HepG2 (cell line): Measurements from ENCODE around the gene SAP30. TPM values are rescaled to one million over a fixed set of nuclear protein-coding genes. Genes with fewer than 3 reads are reported as not detected.

Source experiments
- ATAC-seq: fragments of 200-7000 bp; cut with Tn5 transposase; 3 replicates; pipeline ENCODE4 v1.9.1; 2020; ENCODE audit warnings: mild to moderate bottlenecking, moderate library complexity
- BruUV-seq: library from RNA; stranded (reverse); fragments of 400-500 nt; replicated peaks from 2 replicates; lab custom pipeline; 2021; lab: Mats Ljungman, UMichigan
- CTCF ChIA-PET: fragments of 300-600 bp; formaldehyde crosslinking; extraction: SDS; loops from one replicate; lab custom pipeline; 2021; ENCODE audit warnings: low total read pairs, inconsistent platforms, low intra/inter-chr PET ratio; lab: Yijun Ruan, JAX
- POLR2A ChIA-PET: fragments of 350-600 bp; sonication (Branson Sonifier 250); formaldehyde crosslinking; loops from one replicate; lab custom pipeline; 2020; ENCODE audit warnings: antibody characterized with exemption, inconsistent platforms; lab: Yijun Ruan, JAX
- DNase-seq: peaks from one replicate; pipeline ENCODE4 v3.0.0-alpha.2; 2015; ENCODE audit warnings: low spot score
- FAIRE-seq: peaks from 3 replicates; lab custom pipeline; 2011; peaks lifted over from hg19 to GRCh38; lab: Jason Lieb, UNC
- H2AFZ ChIP-seq: one replicate; pipeline ENCODE4 v1.6.1; 2011; ENCODE audit warnings: low read length, inconsistent platforms
- H3K27ac ChIP-seq: fragments of 300-600 bp; 3 replicates; pipeline ENCODE4 v1.8.0; 2011; ENCODE audit warnings: mixed run types, mild to moderate bottlenecking, mixed read lengths, low read length, inconsistent platforms; ENCODE audit not compliant: insufficient read depth; ENCODE audit errors: extremely low read length
- H3K27me3 ChIP-seq, 2 experiments: fragments of 200-600 bp in 1 of 2; 2 replicates in 1 of 2; 3 replicates in 1 of 2; pipeline versions ENCODE4 v1.6.0 to v1.8.0; 2011; ENCODE audit warnings: low read length in 2 of 2, mild to moderate bottlenecking in 2 of 2, moderate library complexity in 2 of 2, inconsistent platforms in 1 of 2; ENCODE audit not compliant: insufficient read depth in 2 of 2, control insufficient read depth in 1 of 2
- H3K36me3 ChIP-seq, 2 experiments: fragments of 200-600 bp in 1 of 2; replicated peaks in 1 of 2; 2 replicates in 1 of 2; 3 replicates in 1 of 2; pipeline versions ENCODE4 v1.5.1 to v1.8.0; 2011; ENCODE audit warnings: low read length in 2 of 2, inconsistent platforms in 1 of 2; ENCODE audit not compliant: insufficient read depth in 2 of 2, control insufficient read depth in 1 of 2
- H3K4me1 ChIP-seq: 2 replicates; pipeline ENCODE4 v1.5.1; 2012; ENCODE audit warnings: low read length, inconsistent platforms; ENCODE audit not compliant: insufficient read depth
- H3K4me2 ChIP-seq: 2 replicates; pipeline ENCODE4 v1.6.0; 2011; ENCODE audit warnings: low read depth, low read length, inconsistent platforms
- H3K4me3 ChIP-seq, 3 experiments: fragments of 200-600 bp in 1 of 3; sonication (generic), shearing (Covaris generic) in 1 of 3; replicated peaks in 1 of 3; 2 replicates each; pipeline ENCODE4 v1.5.1; 2011 to 2016; ENCODE audit warnings: low read length in 3 of 3, inconsistent platforms in 2 of 3, low read depth in 2 of 3, mild to moderate bottlenecking in 2 of 3, control low read depth in 1 of 3, mixed read lengths in 1 of 3; ENCODE audit not compliant: insufficient read depth in 1 of 3
- H3K79me2 ChIP-seq: one replicate; pipeline ENCODE4 v1.6.1; 2011; ENCODE audit warnings: low read length, inconsistent platforms; ENCODE audit not compliant: insufficient read depth
- H3K9ac ChIP-seq: 2 replicates; pipeline ENCODE4 v1.6.0; 2011; ENCODE audit warnings: mild to moderate bottlenecking, low read depth, low read length, inconsistent platforms; ENCODE audit not compliant: insufficient read depth
- H3K9me3 ChIP-seq: 2 replicates; pipeline ENCODE4 v1.5.1; 2012; ENCODE audit warnings: mild to moderate bottlenecking, low read length
- H4K20me1 ChIP-seq: 2 replicates; pipeline ENCODE4 v1.6.0; 2011; ENCODE audit warnings: inconsistent platforms, mild to moderate bottlenecking, low read length, moderate library complexity; ENCODE audit not compliant: insufficient read depth
- EZH2 ChIP-seq: conservative IDR thresholded peaks from 2 replicates; pipeline ENCODE4 v1.6.1; 2012; ENCODE audit warnings: mild to moderate bottlenecking, low read depth, low read length, moderate library complexity
- FOXK2 ChIP-seq: fragments of 450-650 bp; IDR thresholded peaks from 2 replicates; pipeline ENCODE4 v1.6.1; 2016
- KAT8 ChIP-seq: IDR thresholded peaks from 2 replicates; pipeline ENCODE4 v1.6.1; 2016; ENCODE audit warnings: missing genetic modification reagents, missing compliant biosample characterization
- MTF2 ChIP-seq: sonication (generic); formaldehyde crosslinking; IDR thresholded peaks from 2 replicates; pipeline ENCODE4 v1.5.0; 2020; ENCODE audit warnings: missing genetic modification reagents, borderline replicate concordance
- NCOA5 ChIP-seq: sonication (generic); formaldehyde crosslinking; IDR thresholded peaks from 2 replicates; pipeline ENCODE4 v1.4.0; 2020; ENCODE audit warnings: missing genetic modification reagents
- PPARG ChIP-seq: conservative IDR thresholded peaks from 2 replicates; pipeline ENCODE4 v1.6.1; 2016; ENCODE audit warnings: missing biosample characterization, missing genetic modification reagents
- TBP ChIP-seq: sonication (generic); formaldehyde crosslinking; IDR thresholded peaks from 2 replicates; pipeline ENCODE4 v1.5.0; 2020; ENCODE audit warnings: missing genetic modification reagents
- ZBTB3 ChIP-seq: sonication (generic); formaldehyde crosslinking; IDR thresholded peaks from 2 replicates; pipeline ENCODE4 v1.4.0; 2020; ENCODE audit warnings: low read depth, mild to moderate bottlenecking, moderate library complexity, missing genetic modification reagents, borderline replicate concordance
- ZFP90 ChIP-seq: sonication (generic); formaldehyde crosslinking; IDR thresholded peaks from 2 replicates; pipeline ENCODE4 v1.8.0; 2022; ENCODE audit warnings: missing genetic modification reagents, mild to moderate bottlenecking, inconsistent platforms, borderline replicate concordance
- ZKSCAN8 ChIP-seq: IDR thresholded peaks from 2 replicates; pipeline ENCODE4 v1.6.1; 2016; ENCODE audit warnings: borderline replicate concordance, missing genetic modification reagents, missing compliant biosample characterization
- ZMYM3 ChIP-seq: sonication (generic); formaldehyde crosslinking; IDR thresholded peaks from 2 replicates; pipeline ENCODE4 v1.5.1; 2020; ENCODE audit warnings: mild to moderate bottlenecking, missing genetic modification reagents
- ZNF124 ChIP-seq: sonication (generic); formaldehyde crosslinking; IDR thresholded peaks from 2 replicates; pipeline ENCODE4 v1.4.0; 2020; ENCODE audit warnings: missing genetic modification reagents
- ZNF567 ChIP-seq: sonication (generic); formaldehyde crosslinking; IDR thresholded peaks from 2 replicates; pipeline ENCODE4 v1.8.1; 2023; ENCODE audit warnings: mild to moderate bottlenecking, missing genetic modification reagents, borderline replicate concordance
- ZNF607 ChIP-seq: sonication (generic); formaldehyde crosslinking; IDR thresholded peaks from 2 replicates; pipeline ENCODE4 v1.5.1; 2020; ENCODE audit warnings: missing genetic modification reagents, mild to moderate bottlenecking, borderline replicate concordance
- ZNF678 ChIP-seq: sonication (generic); formaldehyde crosslinking; IDR thresholded peaks from 2 replicates; pipeline ENCODE4 v1.4.0; 2020; ENCODE audit warnings: mild to moderate bottlenecking, missing genetic modification reagents
- WGBS: methylation state at CpG from one replicate; pipeline ENCODE4 v1.1.6; 2017; ENCODE audit warnings: low lambda C conversion rate; 5-methylcytosine and 5-hydroxymethylcytosine counted together
- in situ Hi-C: cut with HindIII; loops from 2 replicates; pipeline ENCODE4 v1.10.0; 2017; ENCODE audit warnings: low pct_unique_long_range_greater_than_20kb; ENCODE audit not compliant: extremely low pct_ligation_motif_present
- intact Hi-C: fragments of 100-400 bp; cut with micrococcal nuclease; formaldehyde crosslinking; loops from one replicate; pipeline ENCODE4 v1.10.0; 2022; ENCODE audit not compliant: unreplicated experiment
- polyA plus RNA-seq, 8 experiments: library from polyadenylated mRNA; depleted of rRNA in 3 of 8; stranded (reverse) in 7 of 8; unstranded in 1 of 8; fragments of >200 nt; fragmentation: Illumina TruSeq in 4 of 8; extraction: Trizol in 4 of 8; gene quantifications; 2 replicates each; pipeline versions ENCODE4 v1.2.1 to v1.2.3, GENCODE V29; 2011 to 2016; ENCODE audit warnings: low read depth in 4 of 8, missing spikeins in 1 of 8, mixed read lengths in 1 of 8; ENCODE audit not compliant: insufficient read depth in 1 of 8
- total RNA-seq, 5 experiments: library from RNA; depleted of rRNA; stranded (reverse); fragments of >200 nt; fragmentation: Illumina TruSeq; extraction: Trizol; gene quantifications; 2 replicates each; pipeline ENCODE4 v1.2.3, GENCODE V29; 2016; ENCODE audit warnings: low read depth in 1 of 5
- TF ChIP-seq, protein P1 (sequence below): sonication (generic); formaldehyde crosslinking; IDR thresholded peaks from 2 replicates; pipeline ENCODE4 v1.5.1; 2020; ENCODE audit warnings: missing genetic modification reagents, mild to moderate bottlenecking, borderline replicate concordance
- TF ChIP-seq, protein P2 (sequence below): sonication (generic); formaldehyde crosslinking; conservative IDR thresholded peaks from 2 replicates; pipeline ENCODE4 v1.8.1; 2023; ENCODE audit warnings: missing genetic modification reagents

The SAP30 gene
- total and polyA plus RNA-seq, 2 of the 13 experiments (the other 11 are each of a cell fraction or from before 2014, with no cell fraction given): 14.2 to 25.1 TPM

GRCh38 chr4:173397604-173398003 lies 26.9 kb downstream of the SAP30 start:
- TF ChIP-seq, protein P1, sequence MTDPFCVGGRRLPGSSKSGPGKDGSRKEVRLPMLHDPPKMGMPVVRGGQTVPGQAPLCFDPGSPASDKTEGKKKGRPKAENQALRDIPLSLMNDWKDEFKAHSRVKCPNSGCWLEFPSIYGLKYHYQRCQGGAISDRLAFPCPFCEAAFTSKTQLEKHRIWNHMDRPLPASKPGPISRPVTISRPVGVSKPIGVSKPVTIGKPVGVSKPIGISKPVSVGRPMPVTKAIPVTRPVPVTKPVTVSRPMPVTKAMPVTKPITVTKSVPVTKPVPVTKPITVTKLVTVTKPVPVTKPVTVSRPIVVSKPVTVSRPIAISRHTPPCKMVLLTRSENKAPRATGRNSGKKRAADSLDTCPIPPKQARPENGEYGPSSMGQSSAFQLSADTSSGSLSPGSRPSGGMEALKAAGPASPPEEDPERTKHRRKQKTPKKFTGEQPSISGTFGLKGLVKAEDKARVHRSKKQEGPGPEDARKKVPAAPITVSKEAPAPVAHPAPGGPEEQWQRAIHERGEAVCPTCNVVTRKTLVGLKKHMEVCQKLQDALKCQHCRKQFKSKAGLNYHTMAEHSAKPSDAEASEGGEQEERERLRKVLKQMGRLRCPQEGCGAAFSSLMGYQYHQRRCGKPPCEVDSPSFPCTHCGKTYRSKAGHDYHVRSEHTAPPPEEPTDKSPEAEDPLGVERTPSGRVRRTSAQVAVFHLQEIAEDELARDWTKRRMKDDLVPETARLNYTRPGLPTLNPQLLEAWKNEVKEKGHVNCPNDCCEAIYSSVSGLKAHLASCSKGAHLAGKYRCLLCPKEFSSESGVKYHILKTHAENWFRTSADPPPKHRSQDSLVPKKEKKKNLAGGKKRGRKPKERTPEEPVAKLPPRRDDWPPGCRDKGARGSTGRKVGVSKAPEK (CRISPR knock-in tag): no peak
- TF ChIP-seq PPARG: no peak
- TF ChIP-seq ZKSCAN8 (CRISPR knock-in tag): no peak
- TF ChIP-seq ZNF567 (CRISPR knock-in tag): no peak
- TF ChIP-seq ZNF607: no peak
- TF ChIP-seq, protein P2, sequence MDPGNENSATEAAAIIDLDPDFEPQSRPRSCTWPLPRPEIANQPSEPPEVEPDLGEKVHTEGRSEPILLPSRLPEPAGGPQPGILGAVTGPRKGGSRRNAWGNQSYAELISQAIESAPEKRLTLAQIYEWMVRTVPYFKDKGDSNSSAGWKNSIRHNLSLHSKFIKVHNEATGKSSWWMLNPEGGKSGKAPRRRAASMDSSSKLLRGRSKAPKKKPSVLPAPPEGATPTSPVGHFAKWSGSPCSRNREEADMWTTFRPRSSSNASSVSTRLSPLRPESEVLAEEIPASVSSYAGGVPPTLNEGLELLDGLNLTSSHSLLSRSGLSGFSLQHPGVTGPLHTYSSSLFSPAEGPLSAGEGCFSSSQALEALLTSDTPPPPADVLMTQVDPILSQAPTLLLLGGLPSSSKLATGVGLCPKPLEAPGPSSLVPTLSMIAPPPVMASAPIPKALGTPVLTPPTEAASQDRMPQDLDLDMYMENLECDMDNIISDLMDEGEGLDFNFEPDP (CRISPR knock-in tag): no peak
- TF ChIP-seq ZFP90 (CRISPR knock-in tag): no peak
- TF ChIP-seq NCOA5: no peak
- no peak for TF ChIP-seq EZH2
- TF ChIP-seq TBP: no peak
- TF ChIP-seq FOXK2: no peak
- no peak for TF ChIP-seq ZNF124 (CRISPR knock-in tag)
- no peak for TF ChIP-seq ZNF678 (CRISPR knock-in tag)
- no peak for TF ChIP-seq ZBTB3 (CRISPR knock-in tag)
- no peak for TF ChIP-seq KAT8
- no peak for TF ChIP-seq MTF2 (CRISPR knock-in tag)
- no peak for TF ChIP-seq ZMYM3 (CRISPR knock-in tag)
- Histone ChIP-seq H4K20me1 (no peaks in the 10 kb centered on the region), H3K36me3 (no peaks in the 10 kb centered on the region), H3K79me2 (no peaks in the 10 kb centered on the region), H3K27ac (no peak overlapping the region), H3K9me3 (no peaks in the 10 kb centered on the region), H3K4me1 (no peaks in the 10 kb centered on the region), H3K4me3 (no peak overlapping the region), H3K9ac (no peak overlapping the region), H3K4me2 (no peak overlapping the region), H3K27me3 (no peaks in the 10 kb centered on the region; a peak in 1 of 5 replicates), H2AFZ (no peak overlapping the region)
- ChIA-PET POLR2A (no interaction called here), CTCF (no interaction called here)
- whole genome bisulfite sequencing: 8% methylated on average over 1 of the region's 1 CpG
- intact Hi-C loops: no loop called here
- no peak for FAIRE-seq
- in situ Hi-C loops: no loop called here
- ATAC-seq: no peak
- no TSS peak for BruUV-seq
- DNase-seq: no peak
